ENCODE measurements around the gene EFNA2. TPM values are rescaled to one million over a fixed set of nuclear protein-coding genes. Genes with fewer than 3 reads are reported as not detected.

Gene EFNA2
- total and polyA plus RNA-seq, 9 donors: 0.11 TPM; not detected in 8

GRCh38 chr19:1274081-1274851, 11.4 kb upstream of the EFNA2 start:
- DNase-seq: peak in 4 of 5 donors; percentile 54 to 66 (median 63)
- TF ChIP-seq CTCF (IDR thresholded peaks at IDR 0.05) (no peak), POLR2A (IDR thresholded peaks at IDR 0.05) (no peak), EP300 (IDR thresholded peaks at IDR 0.05) (no peak)
- Histone ChIP-seq H3K4me1 (ENCODE audit: insufficient read depth) (peaks cover 28% of the 10 kb centered on the region), H3K27ac (peak overlapping the region in 1 of 2 donors; percentile 99), H3K4me3 (peak overlapping the region; percentile 55), H3K9me3 (no peaks in the 10 kb centered on the region), H3K27me3 (no peaks in the 10 kb centered on the region), H3K36me3 (no peaks in the 10 kb centered on the region)
- WGBS, 3 donors: 58 to 71% (median 58%) methylated on average over 44 to 46 of the region's 46 CpGs
- intact Hi-C loops (cut with DNase I): loop anchor here in 1 of 4 donors (10.0 kb wide), 1 partner anchor 111 kb away; the partner anchor contains the start of gene NDUFS7

- WGBS, 3 donors: 7 to 18% (median 8%) methylated on average over 39 to 44 of the region's 44 CpGs
- intact Hi-C loops (cut with DNase I): loop anchor here in 1 of 4 donors (10.0 kb wide), 1 partner anchor 110 kb away; the partner anchor contains the start of gene NDUFS7
- no peaks in the 10 kb centered on the region for H3K27me3 ChIP-seq
- H3K4me3 ChIP-seq: peak overlapping the region; percentile 55
- peak overlapping the region; percentile 97 to 99 for H3K27ac ChIP-seq
- DNase-seq: no peak
- TF ChIP-seq POLR2A (IDR thresholded peaks at IDR 0.05): no peak
- no peak for TF ChIP-seq EP300 (IDR thresholded peaks at IDR 0.05)
- TF ChIP-seq CTCF (IDR thresholded peaks at IDR 0.05): no peak
- no peaks in the 10 kb centered on the region for H3K36me3 ChIP-seq
- peaks cover 28% of the 10 kb centered on the region for H3K4me1 ChIP-seq (ENCODE audit: insufficient read depth)
- no peaks in the 10 kb centered on the region for H3K9me3 ChIP-seq
Observed at GRCh38 chr19:1274852-1275259, 10.8 kb upstream of the EFNA2 start.

- 0% methylated on average over 23 to 98 of the region's 98 CpGs for WGBS, 3 donors
- TF ChIP-seq POLR2A (IDR thresholded peaks at IDR 0.05) (peak; percentile 59), CTCF (IDR thresholded peaks at IDR 0.05) (no peak)
- peak; percentile 93 to 97 (median 95) for DNase-seq
- Histone ChIP-seq H3K4me1 (ENCODE audit: insufficient read depth) (peaks cover 28% of the 10 kb centered on the region), H3K36me3 (no peaks in the 10 kb centered on the region), H3K27me3 (no peaks in the 10 kb centered on the region), H3K4me3 (peak within 1 kb of the TSS; percentile 55), H3K9me3 (no peaks in the 10 kb centered on the region), H3K27ac (peak within 1 kb of the TSS; percentile 97 to 99)
- intact Hi-C loops (cut with DNase I): loop anchor here in 1 of 4 donors (10.0 kb wide), 1 partner anchor 109 kb away; the partner anchor contains the start of gene NDUFS7
Observed at GRCh38 chr19:1275260-1275975, 10.3 kb upstream of the EFNA2 start, which contains the start of gene FAM174C. Gene FAM174C, plus strand, starts transcription at chr19:1275530. Its CDS starts 20 bp downstream, at chr19:1275550.

- DNase-seq: peak in 1 of 5 donors; percentile 81
- WGBS, 3 donors: 6 to 8% (median 8%) methylated on average over 33 to 43 of the region's 43 CpGs
- Histone ChIP-seq H3K27ac (peak overlapping the region; percentile 97 to 99), H3K9me3 (no peaks in the 10 kb centered on the region), H3K4me1 (ENCODE audit: insufficient read depth) (peaks cover 23% of the 10 kb centered on the region), H3K36me3 (no peaks in the 10 kb centered on the region), H3K4me3 (peak overlapping the region; percentile 55), H3K27me3 (no peaks in the 10 kb centered on the region)
- no peak for TF ChIP-seq EP300 (IDR thresholded peaks at IDR 0.05)
- no peak for TF ChIP-seq POLR2A (IDR thresholded peaks at IDR 0.05)
- TF ChIP-seq CTCF (IDR thresholded peaks at IDR 0.05): no peak
- intact Hi-C loops (cut with DNase I): loop anchor here in 1 of 4 donors (10.0 kb wide), 1 partner anchor 109 kb away; the partner anchor contains the start of gene NDUFS7
Observed at GRCh38 chr19:1275976-1276627, 9.6 kb upstream of the EFNA2 start.
